ENCODE data around the gene C2CD5. TPM values are rescaled to one million over a fixed set of nuclear protein-coding genes. Genes with fewer than 3 reads are reported as not detected.

The C2CD5 gene
- total RNA-seq, 1 experiment from 2014 or later: 27.1 TPM

DNA sequence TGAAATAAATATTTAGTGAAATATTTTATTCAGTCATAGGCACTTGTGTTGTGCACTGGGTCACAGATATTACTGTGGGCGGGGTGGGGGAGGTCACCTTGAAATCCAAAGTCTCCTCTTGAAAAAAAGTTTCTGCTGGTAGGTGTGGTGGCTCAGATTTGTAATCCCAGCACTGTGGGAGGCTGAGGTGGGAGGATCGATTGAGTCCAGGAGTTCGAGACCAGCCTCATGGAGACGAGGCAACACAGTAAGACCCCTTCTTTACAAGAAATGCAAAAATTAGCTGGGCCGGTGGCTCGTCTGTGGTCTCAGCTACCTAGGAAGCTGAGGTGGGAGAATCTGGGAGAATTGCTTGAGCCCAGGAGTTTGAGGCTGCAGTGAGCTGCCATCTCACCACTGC lies 913 bp upstream of the C2CD5 start:
- H3K4me1 ChIP-seq (ENCODE audit: insufficient read depth, low read length, poor library complexity, severe bottlenecking): peaks cover 8% of the 10 kb centered on the region
- H3K36me3 ChIP-seq (ENCODE audit: insufficient read depth, low read length, poor library complexity, severe bottlenecking): no peaks in the 10 kb centered on the region
- H3K27ac ChIP-seq (ENCODE audit: low read depth, low read length, poor library complexity, severe bottlenecking): no peak overlapping the region
- intact Hi-C loops (cut with micrococcal nuclease; ENCODE audit: unreplicated experiment): loop anchor here (2.0 kb wide), 1 partner anchor 80 kb away; the partner anchor contains the start of gene ETNK1
- H3K27me3 ChIP-seq (replicated peaks; ENCODE audit: insufficient read depth, low read depth, low read length, poor library complexity): no peaks in the 10 kb centered on the region
- no TSS peak for BruUV-seq (replicated peaks)
- no peak for TF ChIP-seq EZH2 (IDR thresholded peaks at IDR 0.05; ENCODE audit: borderline replicate concordance, low read depth, low read length, poor library complexity, severe bottlenecking)
- POLR2A ChIA-PET (ENCODE audit: low non-redundant PET): no interaction called here
- DNase-seq (ENCODE audit: low spot score): no peak
- H3K9me3 ChIP-seq (ENCODE audit: low read depth, low read length, poor library complexity, severe bottlenecking): no peaks in the 10 kb centered on the region
- H3K4me3 ChIP-seq (ENCODE audit: low read depth, low read length, poor library complexity, severe bottlenecking): no peak overlapping the region
- CTCF ChIA-PET: no interaction called here

DNA sequence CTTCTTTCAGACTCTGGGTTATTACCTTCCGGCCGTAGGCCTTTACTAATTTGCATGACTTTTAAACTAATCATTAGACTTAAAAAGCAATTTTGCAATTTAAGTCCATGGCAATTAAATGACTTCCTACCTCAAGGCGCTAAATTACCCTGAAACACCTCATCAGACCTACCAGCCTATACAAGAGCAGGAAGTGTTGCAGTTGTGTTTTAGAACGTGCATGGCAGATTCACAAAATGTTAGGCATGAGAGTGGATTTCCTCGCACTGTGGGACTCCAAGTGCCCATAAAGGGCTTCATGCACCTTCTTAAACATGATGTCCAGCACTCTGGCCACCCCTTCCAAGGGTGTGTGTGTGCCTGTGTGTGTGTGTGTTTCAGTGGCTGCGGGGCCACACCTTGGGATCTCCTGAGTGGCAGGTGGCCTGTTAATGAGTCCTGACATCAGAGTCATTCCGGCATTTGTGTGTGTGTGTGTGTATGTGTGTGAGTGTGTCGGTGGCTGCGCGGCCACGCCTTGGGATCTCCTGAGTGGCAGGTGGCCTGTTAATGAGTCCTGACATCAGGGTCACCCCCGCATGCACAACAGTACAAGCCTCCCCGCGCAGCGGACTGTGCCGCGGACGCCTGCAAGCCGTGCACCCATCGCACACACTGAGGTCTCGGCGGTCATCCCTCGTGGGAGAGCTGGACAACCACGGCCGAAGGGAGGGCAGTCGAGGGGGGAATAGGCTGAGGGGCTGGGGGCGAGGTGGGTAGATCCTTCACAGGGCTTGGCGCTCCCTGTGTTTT lies 900 bp downstream of the C2CD5 start:
- no peaks in the 10 kb centered on the region for H3K9me3 ChIP-seq (ENCODE audit: low read depth, low read length, poor library complexity, severe bottlenecking)
- no peak for DNase-seq (ENCODE audit: low spot score)
- no peaks in the 10 kb centered on the region for H3K27me3 ChIP-seq (replicated peaks; ENCODE audit: insufficient read depth, low read depth, low read length, poor library complexity)
- POLR2A ChIA-PET (ENCODE audit: low non-redundant PET): no interaction called here
- peaks cover 10% of the 10 kb centered on the region for H3K4me1 ChIP-seq (ENCODE audit: insufficient read depth, low read length, poor library complexity, severe bottlenecking)
- BruUV-seq (replicated peaks): no TSS peak
- no peaks in the 10 kb centered on the region for H3K36me3 ChIP-seq (ENCODE audit: insufficient read depth, low read length, poor library complexity, severe bottlenecking)
- intact Hi-C loops (cut with micrococcal nuclease; ENCODE audit: unreplicated experiment): loop anchor here (2.0 kb wide), 1 partner anchor 81 kb away; the partner anchor contains the start of gene ETNK1
- peak overlapping the region; percentile 85 for H3K27ac ChIP-seq (ENCODE audit: low read depth, low read length, poor library complexity, severe bottlenecking)
- peak overlapping the region; percentile 91 for H3K4me3 ChIP-seq (ENCODE audit: low read depth, low read length, poor library complexity, severe bottlenecking)
- CTCF ChIA-PET: interaction anchor here (1.1 kb wide), 1 partner anchor 14 kb away, joined by 4 read pairs; no protein-coding TSS in a partner anchor
- TF ChIP-seq EZH2 (IDR thresholded peaks at IDR 0.05; ENCODE audit: borderline replicate concordance, low read depth, low read length, poor library complexity, severe bottlenecking): no peak
- TF ChIP-seq, protein P1, sequence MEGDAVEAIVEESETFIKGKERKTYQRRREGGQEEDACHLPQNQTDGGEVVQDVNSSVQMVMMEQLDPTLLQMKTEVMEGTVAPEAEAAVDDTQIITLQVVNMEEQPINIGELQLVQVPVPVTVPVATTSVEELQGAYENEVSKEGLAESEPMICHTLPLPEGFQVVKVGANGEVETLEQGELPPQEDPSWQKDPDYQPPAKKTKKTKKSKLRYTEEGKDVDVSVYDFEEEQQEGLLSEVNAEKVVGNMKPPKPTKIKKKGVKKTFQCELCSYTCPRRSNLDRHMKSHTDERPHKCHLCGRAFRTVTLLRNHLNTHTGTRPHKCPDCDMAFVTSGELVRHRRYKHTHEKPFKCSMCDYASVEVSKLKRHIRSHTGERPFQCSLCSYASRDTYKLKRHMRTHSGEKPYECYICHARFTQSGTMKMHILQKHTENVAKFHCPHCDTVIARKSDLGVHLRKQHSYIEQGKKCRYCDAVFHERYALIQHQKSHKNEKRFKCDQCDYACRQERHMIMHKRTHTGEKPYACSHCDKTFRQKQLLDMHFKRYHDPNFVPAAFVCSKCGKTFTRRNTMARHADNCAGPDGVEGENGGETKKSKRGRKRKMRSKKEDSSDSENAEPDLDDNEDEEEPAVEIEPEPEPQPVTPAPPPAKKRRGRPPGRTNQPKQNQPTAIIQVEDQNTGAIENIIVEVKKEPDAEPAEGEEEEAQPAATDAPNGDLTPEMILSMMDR (conservative IDR thresholded peaks at IDR 0.05; ENCODE audit: low read depth, low read length): no peak

DNA sequence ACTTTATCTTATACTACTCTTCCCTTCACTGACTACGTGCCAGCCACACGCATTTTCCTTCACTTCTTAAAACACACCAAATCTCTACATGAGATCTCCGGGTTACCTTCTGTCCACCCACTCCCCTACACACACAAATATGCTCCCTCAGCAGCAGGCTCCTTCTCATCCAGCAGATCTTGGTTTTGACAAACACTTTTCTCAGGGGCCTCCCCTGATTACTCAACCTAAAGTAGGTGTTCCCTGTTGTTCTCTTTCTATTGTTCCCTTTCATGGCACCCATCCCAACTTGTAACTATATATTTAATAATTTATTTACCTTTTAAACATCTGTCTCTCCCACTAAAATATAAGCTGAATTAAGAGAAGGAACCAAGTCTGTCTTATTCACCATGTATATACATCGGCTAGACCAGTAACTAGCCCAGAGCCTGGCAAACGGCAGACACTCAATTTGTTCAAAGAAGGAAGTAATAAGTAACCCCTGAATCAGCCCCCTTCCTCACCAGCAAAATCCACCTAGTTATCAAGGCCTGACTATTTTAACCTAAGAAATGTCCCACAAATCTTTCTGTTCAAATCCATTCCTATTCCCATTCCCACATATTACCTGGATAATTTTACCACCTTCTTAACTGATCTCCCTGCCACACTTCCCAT lies 2.7 kb downstream of the C2CD5 start:
- no peaks in the 10 kb centered on the region for H3K27me3 ChIP-seq (replicated peaks; ENCODE audit: insufficient read depth, low read depth, low read length, poor library complexity)
- H3K4me1 ChIP-seq (ENCODE audit: insufficient read depth, low read length, poor library complexity, severe bottlenecking): peaks cover 14% of the 10 kb centered on the region
- CTCF ChIA-PET: no interaction called here
- H3K4me3 ChIP-seq (ENCODE audit: low read depth, low read length, poor library complexity, severe bottlenecking): no peak overlapping the region
- intact Hi-C loops (cut with micrococcal nuclease; ENCODE audit: unreplicated experiment): no loop called here
- no peak for DNase-seq (ENCODE audit: low spot score)
- no peak overlapping the region for H3K27ac ChIP-seq (ENCODE audit: low read depth, low read length, poor library complexity, severe bottlenecking)
- POLR2A ChIA-PET (ENCODE audit: low non-redundant PET): no interaction called here
- no TSS peak for BruUV-seq (replicated peaks)
- no peak for TF ChIP-seq EZH2 (IDR thresholded peaks at IDR 0.05; ENCODE audit: borderline replicate concordance, low read depth, low read length, poor library complexity, severe bottlenecking)
- TF ChIP-seq, protein P1 (conservative IDR thresholded peaks at IDR 0.05; ENCODE audit: low read depth, low read length): no peak
- H3K36me3 ChIP-seq (ENCODE audit: insufficient read depth, low read length, poor library complexity, severe bottlenecking): no peaks in the 10 kb centered on the region
- H3K9me3 ChIP-seq (ENCODE audit: low read depth, low read length, poor library complexity, severe bottlenecking): no peaks in the 10 kb centered on the region
